HEK293 (cell line): ENCODE results near the gene PTCRA.

Source experiments
- CTCF ChIA-PET: fragments of 350-600 bp; formaldehyde crosslinking; extraction: SDS; loops from one replicate; lab custom pipeline; 2021; ENCODE audit warnings: antibody characterized with exemption; lab: Yijun Ruan, JAX
- POLR2A ChIA-PET: fragments of 300-600 bp; formaldehyde crosslinking; extraction: SDS; loops from one replicate; lab custom pipeline; 2020; ENCODE audit warnings: antibody characterized with exemption, inconsistent platforms; lab: Yijun Ruan, JAX
- H3K27ac ChIP-seq: fragments of 200-500 bp; sonication (Bioruptor generic); 2 replicates; pipeline ENCODE4 v1.5.1; 2014; ENCODE audit warnings: low read depth, low read length, control low read depth, inconsistent platforms; ENCODE audit errors: extremely low read depth
- H3K36me3 ChIP-seq, 2 experiments: fragments of 200-500 bp in 1 of 2; sonication (Bioruptor generic) in 1 of 2; 1 replicate in 1 of 2; 2 replicates in 1 of 2; pipeline ENCODE4 v1.5.1; 2014 to 2017; ENCODE audit warnings: inconsistent platforms in 2 of 2, low read length in 2 of 2; ENCODE audit not compliant: control insufficient read depth in 2 of 2, insufficient read depth in 1 of 2
- H3K4me1 ChIP-seq: fragments of 200-500 bp; sonication (Bioruptor generic); 2 replicates; pipeline ENCODE4 v1.5.1; 2014; ENCODE audit warnings: mild to moderate bottlenecking, low read length, inconsistent platforms; ENCODE audit not compliant: control insufficient read depth, insufficient read depth
- H3K4me3 ChIP-seq: 2 replicates; pipeline ENCODE4 v1.5.1; 2011; ENCODE audit warnings: low read depth, mild to moderate bottlenecking, control low read depth, low read length, moderate library complexity
- H3K9me3 ChIP-seq: fragments of 200-500 bp; sonication (Bioruptor generic); 2 replicates; pipeline ENCODE4 v1.5.1; 2014; ENCODE audit warnings: low read depth, low read length, inconsistent platforms; ENCODE audit not compliant: control insufficient read depth, insufficient read depth
- ATF2 ChIP-seq: fragments of 450-650 bp; formaldehyde crosslinking; IDR thresholded peaks from 2 replicates; pipeline ENCODE4 v1.5.1; 2016; ENCODE audit warnings: missing biosample characterization, missing genetic modification characterization, low read depth
- GLIS1 ChIP-seq: fragments of 450-650 bp; formaldehyde crosslinking; IDR thresholded peaks from 2 replicates; pipeline ENCODE4 v1.5.1; 2016; ENCODE audit warnings: missing biosample characterization, missing genetic modification characterization
- PRDM1 ChIP-seq: fragments of 450-650 bp; formaldehyde crosslinking; IDR thresholded peaks from 2 replicates; pipeline ENCODE4; 2016; ENCODE audit warnings: missing biosample characterization, missing genetic modification characterization
- PRDM2 ChIP-seq: fragments of 450-650 bp; formaldehyde crosslinking; IDR thresholded peaks from 2 replicates; pipeline ENCODE4 v1.5.1; 2016; ENCODE audit warnings: missing biosample characterization, missing genetic modification characterization, borderline replicate concordance
- ZBTB20 ChIP-seq: fragments of 450-650 bp; formaldehyde crosslinking; IDR thresholded peaks from 2 replicates; pipeline ENCODE4 v1.5.1; 2016; ENCODE audit warnings: missing biosample characterization, missing genetic modification characterization
- ZEB2 ChIP-seq: fragments of 450-650 bp; formaldehyde crosslinking; IDR thresholded peaks from 2 replicates; pipeline ENCODE4 v1.5.1; 2016; ENCODE audit warnings: missing biosample characterization, missing genetic modification characterization
- ZNF16 ChIP-seq: fragments of 450-650 bp; formaldehyde crosslinking; IDR thresholded peaks from 2 replicates; pipeline ENCODE4 v1.5.1; 2016; ENCODE audit warnings: low read depth, missing biosample characterization, missing genetic modification characterization
- ZNF335 ChIP-seq: fragments of 450-650 bp; formaldehyde crosslinking; conservative IDR thresholded peaks from 2 replicates; pipeline ENCODE4 v1.5.1; 2016; ENCODE audit warnings: missing biosample characterization, missing genetic modification characterization
- ZNF350 ChIP-seq: fragments of 450-650 bp; formaldehyde crosslinking; IDR thresholded peaks from 2 replicates; pipeline ENCODE4 v1.5.0; 2017; ENCODE audit warnings: missing biosample characterization, mild to moderate bottlenecking, missing genetic modification characterization
- ZNF366 ChIP-seq: fragments of 450-650 bp; formaldehyde crosslinking; conservative IDR thresholded peaks from 2 replicates; pipeline ENCODE4 v1.5.1; 2016; ENCODE audit warnings: missing biosample characterization, missing genetic modification characterization
- ZNF600 ChIP-seq: fragments of 450-650 bp; formaldehyde crosslinking; IDR thresholded peaks from 2 replicates; pipeline ENCODE4 v1.5.1; 2016; ENCODE audit warnings: missing biosample characterization, missing genetic modification characterization
- ZNF624 ChIP-seq: fragments of 450-650 bp; formaldehyde crosslinking; IDR thresholded peaks from 2 replicates; pipeline ENCODE4 v1.5.1; 2017; ENCODE audit warnings: missing biosample characterization, missing genetic modification characterization
- ZNF626 ChIP-seq: fragments of 450-650 bp; sonication (Bioruptor Pico); formaldehyde crosslinking; IDR thresholded peaks from 2 replicates; pipeline ENCODE4 v1.5.1; 2018; ENCODE audit warnings: missing biosample characterization, missing genetic modification characterization, inconsistent platforms
- ZNF704 ChIP-seq: fragments of 450-650 bp; formaldehyde crosslinking; IDR thresholded peaks from 2 replicates; pipeline ENCODE4 v1.5.1; 2016; ENCODE audit warnings: missing biosample characterization, missing genetic modification characterization
- ZNF768 ChIP-seq: fragments of 450-650 bp; formaldehyde crosslinking; IDR thresholded peaks from 2 replicates; pipeline ENCODE4 v1.5.1; 2018; ENCODE audit warnings: missing biosample characterization, mild to moderate bottlenecking, missing genetic modification characterization
- ZSCAN18 ChIP-seq: fragments of 450-650 bp; formaldehyde crosslinking; IDR thresholded peaks from 2 replicates; pipeline ENCODE4 v1.5.1; 2016; ENCODE audit warnings: missing biosample characterization, missing genetic modification characterization
- TF ChIP-seq, protein P1 (sequence below): fragments of 450-650 bp; formaldehyde crosslinking; IDR thresholded peaks from 2 replicates; pipeline ENCODE4 v1.5.1; 2016; ENCODE audit warnings: missing biosample characterization, missing genetic modification characterization
- TF ChIP-seq, protein P2 (sequence below): fragments of 450-650 bp; formaldehyde crosslinking; IDR thresholded peaks from 2 replicates; pipeline ENCODE4 v1.5.1; 2016; ENCODE audit warnings: missing biosample characterization, missing genetic modification characterization
- TF ChIP-seq, protein P3 (sequence below): fragments of 450-650 bp; formaldehyde crosslinking; optimal IDR thresholded peaks from 2 replicates; pipeline ENCODE3; 2016; ENCODE audit warnings: missing biosample characterization, mild to moderate bottlenecking, missing genetic modification characterization

Gene PTCRA

DNA sequence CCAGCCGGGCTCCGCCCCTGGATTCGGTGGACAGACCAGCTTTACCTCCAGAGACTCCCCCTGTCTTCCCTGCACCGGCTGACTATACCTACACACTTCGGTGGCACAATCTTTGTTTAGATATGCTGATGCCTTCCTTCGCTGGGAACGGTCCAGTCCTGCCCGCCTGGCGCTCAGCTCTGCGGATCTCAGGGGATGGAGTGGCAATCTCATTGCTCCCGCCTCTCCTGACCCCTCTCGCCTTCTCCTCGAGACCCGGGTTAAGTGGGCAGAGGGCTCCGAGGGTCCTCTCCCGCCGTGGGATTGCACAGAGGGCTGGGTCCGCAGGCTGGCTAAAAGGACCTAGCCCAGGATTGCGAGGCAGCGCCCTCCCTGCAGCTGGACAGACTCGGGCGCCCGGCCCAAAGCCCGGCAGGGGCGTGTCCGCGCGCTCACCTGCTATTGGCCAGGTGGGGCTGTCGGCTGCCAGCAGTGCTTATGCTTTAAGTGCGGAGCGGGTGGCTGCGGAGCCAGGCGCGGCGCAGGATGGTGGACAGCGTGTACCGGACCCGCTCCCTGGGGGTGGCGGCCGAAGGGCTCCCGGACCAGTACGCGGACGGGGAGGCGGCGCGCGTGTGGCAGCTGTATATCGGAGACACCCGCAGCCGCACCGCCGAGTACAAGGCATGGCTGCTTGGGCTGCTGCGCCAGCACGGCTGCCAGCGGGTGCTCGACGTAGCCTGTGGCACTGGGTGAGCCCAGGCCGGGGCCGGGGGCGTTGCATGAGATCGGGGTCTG, 44.6 kb downstream of the PTCRA start, which contains the start of gene GNMT (continued):
- TF ChIP-seq, protein P1, sequence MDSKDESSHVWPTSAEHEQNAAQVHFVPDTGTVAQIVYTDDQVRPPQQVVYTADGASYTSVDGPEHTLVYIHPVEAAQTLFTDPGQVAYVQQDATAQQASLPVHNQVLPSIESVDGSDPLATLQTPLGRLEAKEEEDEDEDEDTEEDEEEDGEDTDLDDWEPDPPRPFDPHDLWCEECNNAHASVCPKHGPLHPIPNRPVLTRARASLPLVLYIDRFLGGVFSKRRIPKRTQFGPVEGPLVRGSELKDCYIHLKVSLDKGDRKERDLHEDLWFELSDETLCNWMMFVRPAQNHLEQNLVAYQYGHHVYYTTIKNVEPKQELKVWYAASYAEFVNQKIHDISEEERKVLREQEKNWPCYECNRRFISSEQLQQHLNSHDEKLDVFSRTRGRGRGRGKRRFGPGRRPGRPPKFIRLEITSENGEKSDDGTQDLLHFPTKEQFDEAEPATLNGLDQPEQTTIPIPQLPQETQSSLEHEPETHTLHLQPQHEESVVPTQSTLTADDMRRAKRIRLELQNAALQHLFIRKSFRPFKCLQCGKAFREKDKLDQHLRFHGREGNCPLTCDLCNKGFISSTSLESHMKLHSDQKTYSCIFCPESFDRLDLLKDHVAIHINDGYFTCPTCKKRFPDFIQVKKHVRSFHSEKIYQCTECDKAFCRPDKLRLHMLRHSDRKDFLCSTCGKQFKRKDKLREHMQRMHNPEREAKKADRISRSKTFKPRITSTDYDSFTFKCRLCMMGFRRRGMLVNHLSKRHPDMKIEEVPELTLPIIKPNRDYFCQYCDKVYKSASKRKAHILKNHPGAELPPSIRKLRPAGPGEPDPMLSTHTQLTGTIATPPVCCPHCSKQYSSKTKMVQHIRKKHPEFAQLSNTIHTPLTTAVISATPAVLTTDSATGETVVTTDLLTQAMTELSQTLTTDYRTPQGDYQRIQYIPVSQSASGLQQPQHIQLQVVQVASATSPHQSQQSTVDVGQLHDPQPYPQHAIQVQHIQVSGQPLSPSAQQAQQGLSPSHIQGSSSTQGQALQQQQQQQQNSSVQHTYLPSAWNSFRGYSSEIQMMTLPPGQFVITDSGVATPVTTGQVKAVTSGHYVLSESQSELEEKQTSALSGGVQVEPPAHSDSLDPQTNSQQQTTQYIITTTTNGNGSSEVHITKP, result peak; percentile 67
- TF ChIP-seq ZNF624 (tag by site-specific recombination), result no peak
- TF ChIP-seq ZBTB20, result peak; percentile 83
- no peak for TF ChIP-seq ZNF626 (tag by site-specific recombination)
- TF ChIP-seq, all 188 proteins: peak for 21

- Histone ChIP-seq H3K4me3 (peak overlapping the region; percentile 44), H3K27ac (no peak overlapping the region), H3K9me3 (no peaks in the 10 kb centered on the region), H3K4me1 (0 out of 2 replicates have a peak, but pooled peaks cover 4% of the 10 kb centered on the region), H3K36me3 (peaks cover 0 to 28% of the 10 kb centered on the region in 2 experiments; a peak in 2 of 3 replicates)
- ChIA-PET POLR2A (interaction anchor here (0.8 to 2.3 kb wide), 7 partner anchors 23 to 98 kb away, joined by 3 to 9 read pairs (median 4); partner anchors contain the start of genes CNPY3, CUL7, KLC4 and KLHDC3), CTCF (interaction anchor here (0.6 to 4.0 kb wide), 6 partner anchors 10 to 495 kb away, joined by 3 to 24 read pairs (median 4); no protein-coding TSS in a partner anchor)
- peak; percentile 79 for TF ChIP-seq ZNF335 (tag by site-specific recombination)
- TF ChIP-seq ATF2, result no peak
- no peak for TF ChIP-seq ZNF350
- no peak for TF ChIP-seq ZNF704 (tag by site-specific recombination)
- TF ChIP-seq PRDM1, result 0 out of 2 replicates have a peak, but pooled peaks have one; percentile 20
- no peak for TF ChIP-seq ZNF768 (tag by site-specific recombination)
- TF ChIP-seq ZNF366 (tag by site-specific recombination), result no peak
- TF ChIP-seq, protein P2, sequence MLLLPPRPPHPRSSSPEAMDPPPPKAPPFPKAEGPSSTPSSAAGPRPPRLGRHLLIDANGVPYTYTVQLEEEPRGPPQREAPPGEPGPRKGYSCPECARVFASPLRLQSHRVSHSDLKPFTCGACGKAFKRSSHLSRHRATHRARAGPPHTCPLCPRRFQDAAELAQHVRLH (tag by site-specific recombination), result no peak
- TF ChIP-seq ZSCAN18 (tag by site-specific recombination), result no peak
- no peak for TF ChIP-seq GLIS1 (tag by site-specific recombination)
- TF ChIP-seq, protein P3, sequence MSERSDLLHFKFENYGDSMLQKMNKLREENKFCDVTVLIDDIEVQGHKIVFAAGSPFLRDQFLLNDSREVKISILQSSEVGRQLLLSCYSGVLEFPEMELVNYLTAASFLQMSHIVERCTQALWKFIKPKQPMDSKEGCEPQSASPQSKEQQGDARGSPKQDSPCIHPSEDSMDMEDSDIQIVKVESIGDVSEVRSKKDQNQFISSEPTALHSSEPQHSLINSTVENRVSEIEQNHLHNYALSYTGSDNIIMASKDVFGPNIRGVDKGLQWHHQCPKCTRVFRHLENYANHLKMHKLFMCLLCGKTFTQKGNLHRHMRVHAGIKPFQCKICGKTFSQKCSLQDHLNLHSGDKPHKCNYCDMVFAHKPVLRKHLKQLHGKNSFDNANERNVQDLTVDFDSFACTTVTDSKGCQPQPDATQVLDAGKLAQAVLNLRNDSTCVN (tag by site-specific recombination), result peak; percentile 44
- TF ChIP-seq ZEB2, result no peak
- peak; percentile 80 for TF ChIP-seq ZNF600 (tag by site-specific recombination)
- TF ChIP-seq ZNF16 (tag by site-specific recombination), result no peak
- peak; percentile 46; the same call in 1 of the 2 replicates for TF ChIP-seq PRDM2 (tag by site-specific recombination)
These were observed 45.2 kb downstream of the PTCRA start for GRCh38 chr6:42961020-42961470.
